GM23338 (cell line): ENCODE measurements around the gene DOCK2. TPM values are rescaled to one million over a fixed set of nuclear protein-coding genes. Genes with fewer than 3 reads are reported as not detected.

Experiments used
- ATAC-seq: fragments of 200-7000 bp; cut with Tn5 transposase; 3 replicates; pipeline ENCODE4 v1.9.1; 2020
- DNase-seq: peaks from one replicate; pipeline ENCODE4 v3.0.0-alpha.2; 2015; ENCODE audit warnings: low spot score
- H2AFZ ChIP-seq: fragments of 200-600 bp; sonication (generic); 2 replicates; pipeline ENCODE4 v1.8.0; 2016; ENCODE audit warnings: antibody characterized with exemption, mild to moderate bottlenecking, moderate library complexity
- H3F3A ChIP-seq: fragments of 200-600 bp; sonication (generic); replicated peaks from 2 replicates; pipeline ENCODE4 v1.8.0; 2017; ENCODE audit warnings: antibody characterized with exemption, mixed run types, low read depth
- H3K27ac ChIP-seq: fragments of 200-600 bp; sonication (generic); 2 replicates; pipeline ENCODE4 v1.6.1; 2016; ENCODE audit warnings: low read depth
- H3K27me3 ChIP-seq: fragments of 200-600 bp; sonication (generic); 2 replicates; pipeline ENCODE4 v1.8.0; 2016; ENCODE audit warnings: mild to moderate bottlenecking, mixed run types, moderate library complexity; ENCODE audit not compliant: insufficient read depth
- H3K36me3 ChIP-seq: fragments of 200-600 bp; sonication (generic); 2 replicates; pipeline ENCODE4 v1.8.0; 2016; ENCODE audit warnings: mild to moderate bottlenecking; ENCODE audit not compliant: insufficient read depth
- H3K4me1 ChIP-seq: fragments of 200-600 bp; sonication (generic); 2 replicates; pipeline ENCODE4 v1.8.0; 2016; ENCODE audit warnings: mild to moderate bottlenecking, moderate library complexity; ENCODE audit not compliant: insufficient read depth
- H3K4me2 ChIP-seq: fragments of 200-600 bp; sonication (generic); 2 replicates; pipeline ENCODE4 v1.7.1; 2017; ENCODE audit warnings: mixed run types
- H3K4me3 ChIP-seq: fragments of 200-600 bp; sonication (generic); 2 replicates; pipeline ENCODE4 v1.6.1; 2016; ENCODE audit warnings: mixed run types
- H3K79me2 ChIP-seq: fragments of 200-600 bp; sonication (generic); replicated peaks from 2 replicates; pipeline ENCODE4 v1.8.0; 2017; ENCODE audit warnings: mild to moderate bottlenecking; ENCODE audit not compliant: insufficient read depth
- H3K9me2 ChIP-seq: fragments of 200-600 bp; sonication (generic); 2 replicates; pipeline ENCODE4 v1.8.0; 2017; ENCODE audit not compliant: insufficient read depth
- H4K20me1 ChIP-seq: fragments of 200-600 bp; sonication (generic); replicated peaks from 2 replicates; pipeline ENCODE4 v1.8.0; 2017; ENCODE audit warnings: mild to moderate bottlenecking; ENCODE audit not compliant: insufficient read depth
- H3K27ac Mint-ChIP-seq: 2 replicates; pipeline ENCODE4 v1.8.0; 2020; ENCODE audit warnings: inconsistent platforms, mild to moderate bottlenecking, moderate library complexity, mixed read lengths
- H3K27me3 Mint-ChIP-seq: 3 replicates; pipeline ENCODE4 v1.8.0; 2022; ENCODE audit warnings: low read depth, mild to moderate bottlenecking, moderate library complexity, mixed read lengths, inconsistent platforms; ENCODE audit not compliant: insufficient read depth, poor library complexity
- H3K36me3 Mint-ChIP-seq: 3 replicates; pipeline ENCODE4 v1.8.0; 2021; ENCODE audit warnings: low read depth, mild to moderate bottlenecking, inconsistent platforms, moderate library complexity, mixed read lengths
- H3K4me1 Mint-ChIP-seq: 3 replicates; pipeline ENCODE4 v1.8.0; 2020; ENCODE audit warnings: mild to moderate bottlenecking, inconsistent platforms, mixed read lengths
- H3K4me3 Mint-ChIP-seq: 3 replicates; pipeline ENCODE4 v1.8.0; 2021; ENCODE audit warnings: moderate library complexity, mild to moderate bottlenecking, inconsistent platforms, mixed read lengths
- H3K9me3 Mint-ChIP-seq: 3 replicates; pipeline ENCODE4 v1.8.0; 2020; ENCODE audit warnings: moderate library complexity, mild to moderate bottlenecking, inconsistent platforms, mixed read lengths
- CREB1 ChIP-seq: fragments of 250-450 bp; sonication (Bioruptor Pico); IDR thresholded peaks from 2 replicates; pipeline ENCODE4 v1.5.0; 2020; ENCODE audit warnings: low read depth, mild to moderate bottlenecking, moderate library complexity
- EZH2 ChIP-seq: fragments of 200-600 bp; sonication (generic); IDR thresholded peaks from one replicate; pipeline ENCODE4 v1.8.0; 2017; ENCODE audit warnings: antibody characterized with exemption, mild to moderate bottlenecking, low read depth; ENCODE audit not compliant: unreplicated experiment
- EZH2phosphoT487 ChIP-seq: fragments of 200-600 bp; sonication (generic); IDR thresholded peaks from one replicate; pipeline ENCODE4 v1.8.1; 2018; ENCODE audit warnings: antibody characterized with exemption; ENCODE audit not compliant: unreplicated experiment
- JUNB ChIP-seq: IDR thresholded peaks from one replicate; pipeline ENCODE4 v1.6.1; 2016; ENCODE audit warnings: antibody characterized with exemption; ENCODE audit not compliant: unreplicated experiment
- NANOG ChIP-seq: IDR thresholded peaks from 2 replicates; pipeline ENCODE4 v1.6.1; 2016; ENCODE audit warnings: antibody characterized with exemption, borderline replicate concordance
- POLR2AphosphoS5 ChIP-seq: IDR thresholded peaks from 2 replicates; pipeline ENCODE4 v1.6.1; 2016; ENCODE audit warnings: antibody characterized with exemption, low read depth
- STAT1 ChIP-seq: IDR thresholded peaks from one replicate; pipeline ENCODE4 v1.6.1; 2016; ENCODE audit warnings: antibody characterized with exemption; ENCODE audit not compliant: unreplicated experiment
- ZNF114 ChIP-seq: fragments of 250-450 bp; sonication (Bioruptor Pico); IDR thresholded peaks from 2 replicates; pipeline ENCODE4 v1.5.0; 2020; ENCODE audit warnings: mild to moderate bottlenecking, moderate library complexity
- ZNF331 ChIP-seq: fragments of 250-450 bp; sonication (Bioruptor Pico); IDR thresholded peaks from 2 replicates; pipeline ENCODE4 v1.5.0; 2020; ENCODE audit warnings: low read depth, mild to moderate bottlenecking, moderate library complexity
- polyA plus RNA-seq: library from polyadenylated mRNA; unstranded; fragments of >200 nt; fragmentation: Nextera tagmentation; extraction: Ambion mirVana; gene quantifications from 2 replicates; pipeline ENCODE4 v1.2.1, GENCODE V29; 2016
- total RNA-seq: library from RNA; depleted of rRNA; stranded (reverse); fragments of >200 nt; shearing (Covaris generic); gene quantifications from 2 replicates; pipeline ENCODE4 v1.2.3, GENCODE V29; 2014
- TF ChIP-seq, protein P1 (sequence below), 2 experiments: fragments of 200-600 bp in 1 of 2; sonication (generic) in 1 of 2; conservative IDR thresholded peaks; 2 replicates each; pipeline versions ENCODE4 v1.5.1 to v1.6.1; 2016 to 2017; ENCODE audit warnings: antibody characterized with exemption in 2 of 2, low read depth in 2 of 2, mild to moderate bottlenecking in 2 of 2, moderate library complexity in 1 of 2
- TF ChIP-seq, protein P2 (sequence below): fragments of 250-450 bp; sonication (Bioruptor Pico); IDR thresholded peaks from 2 replicates; pipeline ENCODE4 v1.5.0; 2020; ENCODE audit warnings: mild to moderate bottlenecking, moderate library complexity
- TF ChIP-seq, protein P3 (sequence below): IDR thresholded peaks from 2 replicates; pipeline ENCODE4 v1.6.1; 2016; ENCODE audit warnings: antibody characterized with exemption

DOCK2 gene
- total and polyA plus RNA-seq, 2 experiments from 2014 or later = 3.7 to 9.4 TPM

DNA sequence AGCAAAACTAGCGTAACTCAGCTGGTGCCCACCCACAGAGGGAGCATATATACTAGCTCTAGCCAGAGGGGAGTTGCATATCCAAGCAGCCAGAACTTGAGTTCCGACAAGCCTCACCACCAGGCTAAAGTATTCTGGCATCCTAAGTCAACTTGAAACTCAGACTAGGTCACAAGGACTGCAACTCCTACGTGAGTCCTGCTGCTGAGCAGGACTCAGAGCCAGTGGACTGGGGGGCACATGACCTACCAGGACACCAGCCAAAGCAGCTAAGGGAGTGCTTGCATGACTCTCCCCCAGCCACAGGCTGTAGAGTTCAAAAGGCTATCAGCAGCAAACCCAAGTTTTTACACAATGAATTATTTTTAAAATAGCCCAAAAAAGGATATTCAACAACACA is 27.4 kb upstream of the DOCK2 start (continued):
- TF ChIP-seq, protein P1, sequence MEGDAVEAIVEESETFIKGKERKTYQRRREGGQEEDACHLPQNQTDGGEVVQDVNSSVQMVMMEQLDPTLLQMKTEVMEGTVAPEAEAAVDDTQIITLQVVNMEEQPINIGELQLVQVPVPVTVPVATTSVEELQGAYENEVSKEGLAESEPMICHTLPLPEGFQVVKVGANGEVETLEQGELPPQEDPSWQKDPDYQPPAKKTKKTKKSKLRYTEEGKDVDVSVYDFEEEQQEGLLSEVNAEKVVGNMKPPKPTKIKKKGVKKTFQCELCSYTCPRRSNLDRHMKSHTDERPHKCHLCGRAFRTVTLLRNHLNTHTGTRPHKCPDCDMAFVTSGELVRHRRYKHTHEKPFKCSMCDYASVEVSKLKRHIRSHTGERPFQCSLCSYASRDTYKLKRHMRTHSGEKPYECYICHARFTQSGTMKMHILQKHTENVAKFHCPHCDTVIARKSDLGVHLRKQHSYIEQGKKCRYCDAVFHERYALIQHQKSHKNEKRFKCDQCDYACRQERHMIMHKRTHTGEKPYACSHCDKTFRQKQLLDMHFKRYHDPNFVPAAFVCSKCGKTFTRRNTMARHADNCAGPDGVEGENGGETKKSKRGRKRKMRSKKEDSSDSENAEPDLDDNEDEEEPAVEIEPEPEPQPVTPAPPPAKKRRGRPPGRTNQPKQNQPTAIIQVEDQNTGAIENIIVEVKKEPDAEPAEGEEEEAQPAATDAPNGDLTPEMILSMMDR (conservative IDR thresholded peaks at IDR 0.05; ENCODE audit: low read depth in 2 of 2) = no peak
- no peak for TF ChIP-seq JUNB
- no peak for TF ChIP-seq ZNF331 (CRISPR knock-in tag)
- TF ChIP-seq, protein P2, sequence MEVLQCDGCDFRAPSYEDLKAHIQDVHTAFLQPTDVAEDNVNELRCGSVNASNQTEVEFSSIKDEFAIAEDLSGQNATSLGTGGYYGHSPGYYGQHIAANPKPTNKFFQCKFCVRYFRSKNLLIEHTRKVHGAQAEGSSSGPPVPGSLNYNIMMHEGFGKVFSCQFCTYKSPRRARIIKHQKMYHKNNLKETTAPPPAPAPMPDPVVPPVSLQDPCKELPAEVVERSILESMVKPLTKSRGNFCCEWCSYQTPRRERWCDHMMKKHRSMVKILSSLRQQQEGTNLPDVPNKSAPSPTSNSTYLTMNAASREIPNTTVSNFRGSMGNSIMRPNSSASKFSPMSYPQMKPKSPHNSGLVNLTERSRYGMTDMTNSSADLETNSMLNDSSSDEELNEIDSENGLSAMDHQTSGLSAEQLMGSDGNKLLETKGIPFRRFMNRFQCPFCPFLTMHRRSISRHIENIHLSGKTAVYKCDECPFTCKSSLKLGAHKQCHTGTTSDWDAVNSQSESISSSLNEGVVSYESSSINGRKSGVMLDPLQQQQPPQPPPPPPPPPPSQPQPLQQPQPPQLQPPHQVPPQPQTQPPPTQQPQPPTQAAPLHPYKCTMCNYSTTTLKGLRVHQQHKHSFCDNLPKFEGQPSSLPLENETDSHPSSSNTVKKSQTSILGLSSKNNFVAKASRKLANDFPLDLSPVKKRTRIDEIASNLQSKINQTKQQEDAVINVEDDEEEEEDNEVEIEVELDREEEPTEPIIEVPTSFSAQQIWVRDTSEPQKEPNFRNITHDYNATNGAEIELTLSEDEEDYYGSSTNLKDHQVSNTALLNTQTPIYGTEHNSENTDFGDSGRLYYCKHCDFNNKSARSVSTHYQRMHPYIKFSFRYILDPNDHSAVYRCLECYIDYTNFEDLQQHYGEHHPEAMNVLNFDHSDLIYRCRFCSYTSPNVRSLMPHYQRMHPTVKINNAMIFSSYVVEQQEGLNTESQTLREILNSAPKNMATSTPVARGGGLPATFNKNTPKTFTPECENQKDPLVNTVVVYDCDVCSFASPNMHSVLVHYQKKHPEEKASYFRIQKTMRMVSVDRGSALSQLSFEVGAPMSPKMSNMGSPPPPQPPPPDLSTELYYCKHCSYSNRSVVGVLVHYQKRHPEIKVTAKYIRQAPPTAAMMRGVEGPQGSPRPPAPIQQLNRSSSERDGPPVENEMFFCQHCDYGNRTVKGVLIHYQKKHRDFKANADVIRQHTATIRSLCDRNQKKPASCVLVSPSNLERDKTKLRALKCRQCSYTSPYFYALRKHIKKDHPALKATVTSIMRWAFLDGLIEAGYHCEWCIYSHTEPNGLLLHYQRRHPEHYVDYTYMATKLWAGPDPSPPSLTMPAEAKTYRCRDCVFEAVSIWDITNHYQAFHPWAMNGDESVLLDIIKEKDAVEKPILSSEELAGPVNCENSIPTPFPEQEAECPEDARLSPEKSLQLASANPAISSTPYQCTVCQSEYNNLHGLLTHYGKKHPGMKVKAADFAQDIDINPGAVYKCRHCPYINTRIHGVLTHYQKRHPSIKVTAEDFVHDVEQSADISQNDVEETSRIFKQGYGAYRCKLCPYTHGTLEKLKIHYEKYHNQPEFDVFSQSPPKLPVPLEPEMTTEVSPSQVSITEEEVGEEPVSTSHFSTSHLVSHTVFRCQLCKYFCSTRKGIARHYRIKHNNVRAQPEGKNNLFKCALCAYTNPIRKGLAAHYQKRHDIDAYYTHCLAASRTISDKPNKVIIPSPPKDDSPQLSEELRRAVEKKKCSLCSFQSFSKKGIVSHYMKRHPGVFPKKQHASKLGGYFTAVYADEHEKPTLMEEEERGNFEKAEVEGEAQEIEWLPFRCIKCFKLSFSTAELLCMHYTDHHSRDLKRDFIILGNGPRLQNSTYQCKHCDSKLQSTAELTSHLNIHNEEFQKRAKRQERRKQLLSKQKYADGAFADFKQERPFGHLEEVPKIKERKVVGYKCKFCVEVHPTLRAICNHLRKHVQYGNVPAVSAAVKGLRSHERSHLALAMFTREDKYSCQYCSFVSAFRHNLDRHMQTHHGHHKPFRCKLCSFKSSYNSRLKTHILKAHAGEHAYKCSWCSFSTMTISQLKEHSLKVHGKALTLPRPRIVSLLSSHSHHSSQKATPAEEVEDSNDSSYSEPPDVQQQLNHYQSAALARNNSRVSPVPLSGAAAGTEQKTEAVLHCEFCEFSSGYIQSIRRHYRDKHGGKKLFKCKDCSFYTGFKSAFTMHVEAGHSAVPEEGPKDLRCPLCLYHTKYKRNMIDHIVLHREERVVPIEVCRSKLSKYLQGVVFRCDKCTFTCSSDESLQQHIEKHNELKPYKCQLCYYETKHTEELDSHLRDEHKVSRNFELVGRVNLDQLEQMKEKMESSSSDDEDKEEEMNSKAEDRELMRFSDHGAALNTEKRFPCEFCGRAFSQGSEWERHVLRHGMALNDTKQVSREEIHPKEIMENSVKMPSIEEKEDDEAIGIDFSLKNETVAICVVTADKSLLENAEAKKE (CRISPR knock-in tag) = no peak

DNA sequence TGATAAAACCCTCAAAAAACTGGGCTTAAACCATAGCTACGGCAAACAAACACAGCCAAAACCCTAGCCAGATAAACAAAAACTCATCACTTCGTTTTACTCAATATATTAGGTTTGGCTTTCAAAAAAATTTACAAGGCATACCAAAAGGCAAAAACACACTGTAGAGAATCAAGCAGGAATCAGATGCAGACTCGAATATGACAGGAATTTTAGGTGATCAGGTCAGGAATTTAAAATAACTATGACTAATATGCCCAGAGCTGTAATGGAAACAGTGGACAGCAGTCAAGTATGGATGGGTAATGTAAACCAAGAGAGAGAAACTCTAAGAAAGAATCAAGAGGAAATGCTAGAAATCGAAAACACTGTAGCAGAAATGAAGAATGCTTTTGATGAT is 26.5 kb upstream of the DOCK2 start:
- no peaks in the 10 kb centered on the region for H3K4me1 Mint-ChIP-seq
- no peak overlapping the region for H3K27ac Mint-ChIP-seq
- Histone ChIP-seq H2AFZ (no peak overlapping the region), H3K9me2 (no peaks in the 10 kb centered on the region), H3K4me3 (no peak overlapping the region), H3K4me2 (no peak overlapping the region), H3K79me2 (no peaks in the 10 kb centered on the region), H3K36me3 (no peaks in the 10 kb centered on the region), H4K20me1 (no peaks in the 10 kb centered on the region), H3F3A (no peaks in the 10 kb centered on the region), H3K27me3 (no peaks in the 10 kb centered on the region), H3K27ac (no peak overlapping the region), H3K4me1 (no peaks in the 10 kb centered on the region)
- ATAC-seq = no peak
- H3K4me3 Mint-ChIP-seq = no peak overlapping the region
- H3K9me3 Mint-ChIP-seq = peaks cover 12% of the 10 kb centered on the region; the same call in 2 of the 3 replicates
- TF ChIP-seq, protein P3, sequence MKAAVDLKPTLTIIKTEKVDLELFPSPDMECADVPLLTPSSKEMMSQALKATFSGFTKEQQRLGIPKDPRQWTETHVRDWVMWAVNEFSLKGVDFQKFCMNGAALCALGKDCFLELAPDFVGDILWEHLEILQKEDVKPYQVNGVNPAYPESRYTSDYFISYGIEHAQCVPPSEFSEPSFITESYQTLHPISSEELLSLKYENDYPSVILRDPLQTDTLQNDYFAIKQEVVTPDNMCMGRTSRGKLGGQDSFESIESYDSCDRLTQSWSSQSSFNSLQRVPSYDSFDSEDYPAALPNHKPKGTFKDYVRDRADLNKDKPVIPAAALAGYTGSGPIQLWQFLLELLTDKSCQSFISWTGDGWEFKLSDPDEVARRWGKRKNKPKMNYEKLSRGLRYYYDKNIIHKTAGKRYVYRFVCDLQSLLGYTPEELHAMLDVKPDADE = no peak
- TF ChIP-seq POLR2AphosphoS5 (no peak), NANOG (no peak), ZNF114 (CRISPR knock-in tag) (no peak), EZH2 (no peak), EZH2phosphoT487 (no peak), JUNB (no peak), CREB1 (no peak), STAT1 (no peak)
- H3K36me3 Mint-ChIP-seq = no peaks in the 10 kb centered on the region; the same call in 2 of the 3 replicates
- H3K27me3 Mint-ChIP-seq = peaks cover 2% of the 10 kb centered on the region
- DNase-seq = no peak
